ENCODE measurements around the gene MARVELD1.
A peak's percentile ranks its signal among the peaks of the same experiment; 100 is the strongest.
"Not testable (repeated sequence)": the region's sequence is repeated elsewhere in the genome, so short reads cannot be mapped to it uniquely, and the experiment has no call there.

Gene MARVELD1

DNA sequence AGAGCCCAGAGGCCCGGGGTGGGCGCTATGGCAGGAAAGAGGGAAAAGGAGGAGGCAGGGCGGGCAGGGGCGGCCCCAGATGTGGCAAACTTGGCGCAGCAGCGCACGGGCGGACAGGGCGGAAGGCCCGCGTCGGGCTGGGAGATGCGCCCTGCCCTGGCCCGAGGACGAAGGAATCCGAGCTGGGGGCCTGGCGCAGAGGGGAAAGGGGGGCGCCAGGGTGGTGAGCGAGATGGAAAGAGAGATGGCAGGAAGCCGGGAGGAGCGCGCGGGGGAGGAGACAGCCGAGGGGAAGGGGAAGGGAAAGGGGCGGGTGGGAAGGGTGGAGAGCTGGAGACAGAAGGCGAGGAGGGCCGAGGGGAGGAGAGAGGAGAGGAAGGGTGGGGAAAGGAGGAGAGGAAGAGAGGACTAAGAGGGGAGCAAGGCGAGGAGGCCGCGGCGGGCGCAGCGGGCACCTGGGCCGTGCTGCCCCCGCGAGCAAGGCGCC, at the start of gene MARVELD1:
Gene MARVELD1 (plus strand): TSS at position 392 of the 487 bp plus-strand sequence. CDS start 147 bp downstream, outside the sequence.
- peak; percentile 82 for DNase-seq (ENCODE audit: low read depth)

GRCh38 chr10:97664282-97664850, 49.2 kb upstream of the MARVELD1 start:
- no peak for DNase-seq (ENCODE audit: low read depth)

DNA sequence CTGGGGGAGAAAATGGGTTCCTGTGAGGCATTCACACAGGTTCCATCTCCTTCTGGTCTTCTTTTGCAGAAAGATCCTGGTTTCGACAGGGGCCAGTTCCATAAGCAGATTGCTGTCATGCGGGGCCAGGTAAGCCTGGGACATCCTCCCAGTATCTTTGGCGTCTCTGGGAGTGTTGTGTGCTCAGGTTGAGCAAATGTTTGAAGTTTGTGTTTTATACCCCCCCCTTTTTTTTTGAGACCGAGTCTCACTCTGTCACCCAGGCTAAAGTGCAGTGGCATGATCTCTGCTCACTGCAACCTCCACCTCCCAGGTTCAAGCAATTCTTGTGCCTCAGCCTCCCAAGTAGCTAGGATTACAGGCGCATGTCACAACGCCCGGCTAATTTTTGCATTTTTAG, 46.5 kb upstream of the MARVELD1 start:
- no peak for DNase-seq (ENCODE audit: low read depth)

DNA sequence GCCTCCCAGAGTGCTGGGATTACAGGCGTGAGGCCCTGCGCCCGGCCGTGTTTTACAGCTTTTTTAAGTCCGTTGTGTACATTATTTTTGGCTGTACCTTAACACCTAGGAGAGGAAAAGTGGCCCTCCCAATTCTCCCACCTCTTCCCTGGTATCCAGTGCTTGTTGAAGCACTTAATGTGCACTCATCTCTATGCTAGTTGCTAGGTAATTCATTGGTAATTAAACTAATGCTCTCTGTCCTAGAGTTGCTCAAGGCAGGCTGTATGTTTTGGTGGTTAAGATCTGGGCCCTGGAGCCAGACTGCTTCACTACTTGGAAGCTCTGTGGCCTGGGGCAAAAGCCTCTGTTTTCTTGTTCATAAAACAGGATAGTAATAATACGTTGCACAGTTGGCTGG, 46.1 kb upstream of the MARVELD1 start:
- no peak for DNase-seq (ENCODE audit: low read depth)

DNA sequence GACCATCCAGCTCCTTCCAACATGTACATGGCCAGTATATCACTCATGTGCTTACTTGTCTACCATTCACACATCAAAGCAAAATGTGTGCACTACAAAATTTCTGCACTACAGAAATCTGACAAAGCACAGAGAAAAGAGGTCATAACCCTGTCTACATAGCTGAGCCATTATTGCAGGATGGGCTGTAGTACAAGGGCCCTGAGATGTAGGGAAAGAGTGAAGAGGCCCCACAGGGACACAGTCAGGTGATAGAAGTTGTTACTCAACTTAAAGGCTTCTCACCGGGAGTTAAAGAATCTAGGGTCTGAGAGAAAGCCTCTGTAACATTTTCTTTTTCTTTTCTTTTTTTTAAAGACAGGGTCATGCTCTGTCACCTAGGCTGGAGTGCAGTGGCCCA, 44.0 kb upstream of the MARVELD1 start:
- no peak for DNase-seq (ENCODE audit: low read depth)

DNA sequence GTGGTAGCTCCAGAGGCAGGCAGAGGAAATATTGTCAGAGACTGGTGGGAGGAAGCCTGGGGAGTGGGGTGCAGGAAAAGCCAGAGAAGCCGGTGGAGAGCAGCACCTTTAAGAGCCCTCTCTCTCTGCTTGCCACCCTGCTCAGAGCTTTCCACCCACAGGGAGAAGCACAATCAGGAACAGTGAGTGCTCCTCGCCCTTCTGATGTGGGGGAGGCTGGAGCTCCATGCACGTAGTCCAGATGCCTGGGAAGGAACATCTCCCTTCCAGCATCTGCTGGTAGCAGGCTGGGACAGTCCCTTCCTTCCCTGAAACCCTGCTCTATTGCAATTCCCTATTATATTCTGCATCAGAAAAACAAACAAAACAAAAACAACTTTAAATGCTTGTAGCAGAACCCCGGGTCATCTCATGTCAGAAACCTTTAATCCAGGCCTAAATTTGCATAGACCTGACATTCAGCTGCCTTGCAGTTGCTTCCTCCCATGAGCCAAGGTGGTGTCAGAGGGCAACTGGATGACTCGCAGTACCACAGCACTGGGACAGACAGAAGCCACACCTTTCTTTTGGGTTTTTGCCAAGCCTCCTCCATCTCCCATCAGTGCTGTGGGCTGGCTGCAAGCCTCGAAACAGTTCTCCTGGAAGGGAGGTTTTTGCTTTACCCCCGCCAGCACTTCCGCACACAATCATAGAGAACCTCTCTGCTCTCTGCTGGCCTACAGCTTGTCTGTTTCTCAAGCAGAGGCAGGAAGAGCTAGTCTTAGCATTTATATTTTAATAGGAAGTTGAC, 39.6 kb upstream of the MARVELD1 start:
- peak; percentile 72 for DNase-seq (ENCODE audit: low read depth)

DNA sequence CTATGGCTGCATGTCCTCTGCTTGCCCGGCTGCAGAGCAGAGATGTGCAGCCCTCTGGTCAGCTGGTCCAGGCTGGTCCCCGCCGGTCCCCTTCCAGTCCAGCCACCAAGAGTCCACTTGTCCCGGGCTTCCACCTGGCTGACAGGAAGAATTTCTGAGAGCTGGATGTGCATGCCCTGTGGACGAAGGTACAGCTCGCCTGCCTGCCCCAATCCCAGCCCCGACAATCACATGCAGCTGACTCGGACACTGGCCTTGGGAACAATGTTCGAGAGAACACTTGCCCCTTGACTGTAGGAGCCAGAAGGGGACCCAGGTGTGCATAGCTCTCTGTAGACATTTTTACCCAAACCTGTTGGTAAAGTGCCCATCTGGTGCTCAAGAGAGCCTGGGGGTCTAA, 38.3 kb upstream of the MARVELD1 start:
- DNase-seq (ENCODE audit: low read depth), result no peak

DNA sequence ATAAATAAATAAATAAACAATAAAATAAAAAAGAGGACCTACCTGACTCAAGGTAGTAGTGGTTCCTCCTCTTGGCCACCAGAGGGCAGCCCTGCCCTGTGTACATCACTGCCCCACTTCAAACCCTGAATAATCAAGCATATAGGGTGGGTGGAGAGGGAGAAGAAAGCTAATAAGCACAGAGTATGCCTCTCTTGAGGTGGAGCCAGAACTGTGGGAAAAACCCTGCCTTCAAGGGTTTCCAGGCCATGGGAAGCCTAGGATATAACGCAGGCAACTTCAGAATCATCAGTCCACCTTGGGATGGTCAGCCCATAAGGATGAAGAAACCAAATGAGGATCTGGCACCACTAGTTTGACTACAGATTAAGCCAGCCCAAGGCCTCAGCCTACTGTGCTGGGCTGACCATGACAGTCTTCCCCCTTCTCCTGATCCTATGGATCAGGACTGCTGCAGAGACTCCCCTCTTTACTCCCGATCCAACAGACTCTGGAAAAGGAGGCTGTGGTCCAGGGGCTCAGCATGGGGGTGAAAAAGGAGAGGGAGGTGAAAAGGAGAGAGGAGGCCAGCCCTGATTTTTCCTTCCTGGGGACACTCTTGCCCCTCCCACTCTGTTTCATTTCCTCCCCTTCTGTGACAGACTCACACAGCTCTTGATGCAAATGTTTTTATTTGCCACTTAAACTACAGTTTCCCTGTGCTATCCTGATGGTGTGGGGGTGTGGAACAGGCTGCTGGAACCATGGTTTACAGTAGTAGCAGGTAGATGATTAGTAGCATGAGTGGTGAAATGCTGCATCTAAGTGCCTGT, 36.6 kb upstream of the MARVELD1 start:
- DNase-seq (ENCODE audit: low read depth), result peak; percentile 75

DNA sequence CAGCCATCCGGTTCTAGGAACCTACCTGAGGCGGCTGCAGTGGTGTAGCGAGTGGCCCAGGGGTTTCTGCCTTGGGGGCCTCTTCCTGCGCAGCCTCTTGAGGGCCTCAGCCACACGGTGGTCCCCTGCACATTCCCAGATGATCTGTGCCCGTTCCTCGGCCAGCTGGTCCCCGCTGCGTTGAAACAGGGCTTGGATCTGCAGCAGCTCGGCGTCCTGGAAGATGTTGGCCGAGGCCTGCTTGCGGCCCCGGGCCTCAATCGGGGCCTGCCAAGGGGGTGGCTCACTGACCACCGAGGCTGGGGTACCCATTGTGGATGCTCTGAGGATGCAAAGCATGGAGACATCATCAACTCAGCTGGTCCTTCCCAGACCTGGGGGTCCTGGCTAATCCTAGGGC, 33.9 kb upstream of the MARVELD1 start:
- no peak for DNase-seq (ENCODE audit: low read depth)

- no peak for DNase-seq (ENCODE audit: low read depth)
Observed at GRCh38 chr10:97682042-97682441, 31.5 kb upstream of the MARVELD1 start.

DNA sequence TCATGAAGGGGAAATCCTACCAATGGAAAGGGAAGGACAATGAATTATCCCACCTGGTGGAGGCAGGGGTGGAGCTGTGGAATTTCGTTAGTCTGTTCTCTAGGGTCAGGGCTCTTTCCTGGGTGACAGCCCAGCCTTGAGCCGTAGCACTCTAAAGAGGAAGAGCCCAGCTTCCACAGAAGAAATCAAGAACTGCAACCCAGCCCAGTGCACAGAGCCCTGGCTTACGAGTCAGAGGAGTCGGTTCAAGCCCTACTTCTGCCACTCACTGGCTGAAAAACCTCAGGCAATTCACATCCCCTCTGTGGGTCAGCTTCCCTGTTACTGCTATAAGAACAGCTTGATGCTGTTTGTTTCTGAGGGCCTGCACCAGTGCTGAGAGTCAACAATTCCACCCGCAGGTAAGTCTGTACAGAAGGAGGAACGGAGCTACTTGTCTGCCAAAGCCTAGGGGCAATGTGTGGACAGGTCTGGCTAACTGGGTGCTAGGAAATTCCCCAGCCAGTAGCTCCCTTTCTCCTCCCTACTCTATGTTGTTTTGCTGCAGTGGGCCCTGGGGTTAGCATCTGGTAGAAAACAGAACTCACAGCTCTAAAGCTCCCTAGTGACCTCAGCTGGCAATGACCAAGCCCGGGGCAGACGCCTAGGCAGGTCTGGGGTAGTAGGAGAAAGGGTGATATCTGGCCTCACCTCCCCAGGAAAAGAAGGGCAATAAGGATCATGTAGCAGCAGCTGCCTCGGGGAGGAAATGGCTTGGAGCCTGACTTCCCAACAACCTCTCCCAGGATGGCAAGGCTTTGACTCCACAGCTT, 29.8 kb upstream of the MARVELD1 start:
- peak; percentile 58 for DNase-seq (ENCODE audit: low read depth)

- DNase-seq (ENCODE audit: low read depth), result not testable (repeated sequence)
Observed at GRCh38 chr10:97684368-97684713, 29.2 kb upstream of the MARVELD1 start.

DNA sequence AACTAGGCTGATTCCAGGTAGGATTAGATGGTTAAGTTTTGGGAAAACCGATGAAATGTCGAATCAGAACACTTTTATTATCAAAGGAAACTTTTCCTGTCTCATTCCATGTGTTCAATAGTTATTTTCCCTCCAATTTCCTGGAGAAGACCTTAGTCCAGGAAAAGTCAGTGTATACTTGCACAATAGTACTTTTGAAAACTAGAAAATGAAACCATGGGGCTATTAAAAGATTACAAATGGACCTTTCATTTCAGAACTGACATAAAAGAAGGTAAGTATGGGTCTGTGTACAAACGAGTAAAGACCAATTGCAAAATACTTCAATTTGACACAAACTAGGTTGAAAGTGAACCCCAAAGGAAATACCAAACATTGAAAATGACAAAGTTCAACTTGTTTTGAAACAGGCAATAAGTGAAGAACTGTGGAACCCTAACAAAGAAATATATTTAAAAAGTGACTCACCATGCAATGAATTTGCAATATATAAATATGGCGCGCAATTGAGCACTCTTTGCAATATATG, 28.6 kb upstream of the MARVELD1 start:
- no peak for DNase-seq (ENCODE audit: low read depth)

GRCh38 chr10:97685395-97685958, 28.1 kb upstream of the MARVELD1 start:
- DNase-seq (ENCODE audit: low read depth), result peak; percentile 69

DNA sequence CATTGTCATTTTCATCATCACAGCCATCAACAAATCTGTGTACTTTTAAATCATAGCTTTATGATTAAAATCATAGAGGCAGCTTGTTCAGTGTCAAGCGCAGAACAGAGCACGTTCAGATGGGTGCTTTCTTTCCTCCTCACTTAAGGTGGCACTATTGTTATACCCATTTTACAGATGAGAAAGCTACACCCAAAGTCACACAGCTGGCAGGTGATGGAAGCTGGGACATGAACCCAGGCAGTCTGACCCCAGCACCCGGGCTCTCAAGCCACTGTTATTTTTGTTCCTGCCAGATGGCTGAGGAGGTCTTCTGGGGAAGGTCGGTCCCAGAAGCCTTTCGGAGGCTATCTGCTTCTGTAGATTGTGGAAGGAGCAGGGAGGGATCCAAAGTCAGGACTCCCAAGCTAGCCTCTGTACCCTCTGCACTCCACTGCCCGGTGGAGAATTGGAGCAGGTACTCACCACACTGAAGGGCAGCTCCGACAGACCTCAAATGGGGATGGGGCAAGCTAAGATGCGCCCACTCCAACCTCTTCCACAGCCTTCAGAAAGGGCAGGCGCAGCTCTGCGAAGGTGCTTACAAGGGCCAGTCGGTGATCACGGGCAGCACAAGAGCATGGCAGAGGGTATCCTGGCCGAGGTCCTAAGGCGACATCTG, 27.1 kb upstream of the MARVELD1 start:
- DNase-seq (ENCODE audit: low read depth), result peak; percentile 25

- peak; percentile 98 for DNase-seq (ENCODE audit: low read depth)
Observed at GRCh38 chr10:97686962-97687784, 26.4 kb upstream of the MARVELD1 start, which contains the start of gene AVPI1. AVPI1 (minus strand) TSS chr10:97687241; CDS start chr10:97679905, 7,336 bp downstream.

DNA sequence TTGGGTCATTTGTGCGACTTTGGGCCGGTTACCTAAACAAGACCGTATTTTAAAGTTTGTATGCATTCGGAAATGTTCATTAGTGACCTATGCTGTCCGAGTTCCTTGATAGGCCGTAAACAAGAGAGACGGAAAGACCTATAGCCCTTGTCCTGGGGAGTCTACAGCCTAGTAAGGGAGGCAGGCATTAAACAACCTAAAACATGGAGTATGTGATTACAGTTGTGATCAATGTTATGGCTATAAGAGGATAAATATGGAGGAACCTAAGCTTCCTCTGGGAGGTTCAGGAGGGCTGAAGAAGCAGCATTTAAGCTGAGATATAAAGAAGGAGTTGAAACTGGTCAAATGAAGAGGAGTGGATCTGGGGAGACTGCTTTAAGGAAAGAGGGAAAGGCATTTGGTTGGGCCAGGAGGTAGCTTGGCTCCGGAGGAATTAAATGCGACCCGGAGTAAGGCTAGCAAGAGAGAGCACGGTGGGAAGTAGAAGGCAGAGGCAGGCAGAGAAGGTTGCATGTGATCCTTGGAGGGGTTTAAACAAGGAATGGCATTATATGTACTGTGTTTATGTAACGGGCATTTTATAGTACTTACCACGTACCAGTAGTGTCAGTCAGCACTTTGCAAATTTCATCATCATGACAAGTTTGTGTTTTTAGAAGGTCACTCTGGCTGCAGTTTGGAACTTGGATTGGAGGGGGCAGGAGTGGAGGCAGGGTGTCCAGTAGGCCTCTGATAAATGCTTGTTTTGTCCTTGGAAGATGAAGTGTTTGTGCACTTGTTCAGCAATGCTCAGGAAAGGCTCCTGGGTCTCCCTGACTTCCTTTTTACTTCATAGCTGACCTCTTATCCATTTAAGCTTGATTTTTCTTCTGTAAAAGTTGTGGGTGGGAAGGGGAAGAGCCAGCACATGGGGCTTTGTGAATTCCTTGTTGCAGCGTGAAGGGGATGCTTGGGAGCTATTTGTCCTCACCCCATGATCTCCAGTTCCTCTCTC, 25.4 kb upstream of the MARVELD1 start:
- peak; percentile 82 for DNase-seq (ENCODE audit: low read depth)

- peak; percentile 99 for DNase-seq (ENCODE audit: low read depth)
Observed at GRCh38 chr10:97689559-97690020, 23.9 kb upstream of the MARVELD1 start.

All from ELR (cell line).